Neutrophil (primary cell): Measurements from ENCODE around the gene EIF5AL1.
"Not testable (repeated sequence)": the region's sequence is repeated elsewhere in the genome, so short reads cannot be mapped to it uniquely, and the experiment has no call there.

ENCODE experiments used
- H3K27ac ChIP-seq: fragments of 200-600 bp; sonication (generic); 2 replicates; pipeline ENCODE4 v1.5.1; 2016; ENCODE audit warnings: mild to moderate bottlenecking, moderate library complexity
- H3K27me3 ChIP-seq: fragments of 200-600 bp; sonication (generic); 2 replicates; pipeline ENCODE4 v1.6.0; 2016; ENCODE audit warnings: mild to moderate bottlenecking
- H3K36me3 ChIP-seq: fragments of 200-600 bp; sonication (generic); 2 replicates; pipeline ENCODE4 v1.5.1; 2017
- H3K4me1 ChIP-seq, 2 experiments: fragments of 200-600 bp in 1 of 2; sonication (generic) in 1 of 2; 1 replicate in 1 of 2; 2 replicates in 1 of 2; pipeline versions ENCODE4 v1.5.1 to v1.6.1; 2013 to 2016; ENCODE audit warnings: low read depth in 1 of 2, low read length in 1 of 2, mild to moderate bottlenecking in 1 of 2, moderate library complexity in 1 of 2; ENCODE audit not compliant: control insufficient read depth in 1 of 2, insufficient read depth in 1 of 2
- H3K4me3 ChIP-seq, 2 experiments: fragments of 200-600 bp in 1 of 2; sonication (generic) in 1 of 2; 1 replicate in 1 of 2; 2 replicates in 1 of 2; pipeline ENCODE4 v1.5.1; 2013 to 2016; ENCODE audit warnings: low read depth in 1 of 2, low read length in 1 of 2, mild to moderate bottlenecking in 1 of 2, moderate library complexity in 1 of 2
- H3K9me3 ChIP-seq: fragments of 200-600 bp; sonication (generic); 2 replicates; pipeline ENCODE4 v1.5.1; 2016
- TF ChIP-seq, protein P1 (sequence below): fragments of 200-600 bp; sonication (generic); IDR thresholded peaks from 2 replicates; pipeline ENCODE4 v1.5.1; 2016; ENCODE audit warnings: antibody characterized with exemption

The EIF5AL1 gene

DNA sequence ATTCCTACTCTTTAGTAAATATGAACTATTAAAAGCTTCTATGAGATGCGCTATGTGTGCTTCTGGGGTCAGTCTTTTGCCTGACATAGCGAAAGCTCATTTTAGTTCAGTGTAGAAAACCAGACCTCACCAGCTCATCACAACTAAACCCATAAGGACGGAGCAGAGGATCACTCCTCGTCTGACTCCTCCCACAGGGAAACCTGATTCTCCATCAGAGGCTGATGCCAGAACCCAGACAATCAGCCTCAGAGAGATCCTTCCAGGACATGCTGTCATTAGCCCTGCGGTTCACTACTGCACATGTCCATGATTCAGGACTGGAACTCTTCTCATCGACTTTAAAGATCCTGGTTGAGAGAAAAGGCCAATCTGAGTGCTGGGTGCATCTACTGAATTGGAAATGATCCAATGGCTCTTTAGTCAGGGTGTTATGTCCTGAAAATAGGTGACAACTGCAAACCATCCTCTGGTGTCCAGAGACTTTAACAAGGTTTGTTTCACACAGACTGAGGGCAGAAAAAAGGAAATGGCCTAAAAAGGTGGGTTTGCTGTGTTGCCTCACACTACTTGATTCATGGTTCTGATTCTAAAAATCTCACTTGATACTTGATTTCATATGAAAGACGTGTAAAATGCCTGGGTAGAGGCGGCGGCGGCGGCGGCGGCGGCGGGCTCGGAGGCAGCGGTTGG, at the start of gene EIF5AL1:
EIF5AL1 (plus strand) TSS at position 643 of the 693 bp plus-strand sequence. CDS start 117 bp downstream, outside the sequence.
- H3K27ac ChIP-seq, H3K9me3 ChIP-seq, H3K36me3 ChIP-seq, H3K4me3 ChIP-seq, H3K4me1 ChIP-seq: not testable (repeated sequence)
- peaks cover 16% of the 10 kb centered on the region for H3K27me3 ChIP-seq

DNA sequence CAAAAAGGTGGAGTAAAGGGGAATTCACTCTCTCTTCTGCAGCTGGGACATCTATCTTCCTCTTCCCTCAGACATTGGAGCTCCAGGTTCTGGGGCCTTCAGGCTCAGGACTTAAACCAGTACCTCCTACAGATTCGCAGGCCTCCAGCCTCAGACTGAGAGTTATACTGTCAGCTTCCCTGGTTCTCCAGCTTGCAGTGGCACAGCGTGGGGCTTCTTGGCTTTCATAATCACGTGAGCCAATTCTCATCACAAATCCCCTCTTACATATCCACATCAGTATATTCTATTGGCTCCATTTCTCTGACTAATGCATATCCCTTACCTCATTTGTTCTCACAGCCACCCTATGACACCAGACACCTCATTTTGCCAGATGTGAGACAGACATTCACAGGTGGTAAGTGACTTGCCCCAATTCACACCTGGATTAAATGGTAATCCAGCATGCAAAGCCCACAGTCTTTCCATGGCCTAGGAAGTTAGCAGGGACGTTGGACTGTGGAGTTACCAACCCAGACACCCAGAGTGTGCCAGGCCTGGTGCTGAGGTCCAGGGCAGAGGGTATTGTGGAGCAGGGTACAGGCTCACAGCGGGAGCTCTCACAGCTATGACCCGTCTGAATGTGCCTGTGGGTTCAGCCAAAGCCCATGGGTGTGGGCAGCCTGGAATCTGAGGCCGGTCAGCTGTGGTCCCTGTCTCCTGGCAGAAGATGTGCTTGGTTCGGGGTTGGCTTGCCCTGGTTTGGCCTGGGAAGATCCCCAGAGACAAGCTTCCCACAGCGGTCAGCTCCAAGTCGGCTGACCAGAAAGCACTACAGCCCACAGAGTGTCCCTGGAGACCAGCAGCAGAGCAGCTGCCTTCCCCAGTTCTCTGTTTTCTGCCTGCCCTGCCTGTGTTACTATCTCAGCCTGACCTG, 48.5 kb upstream of the EIF5AL1 start:
- Histone ChIP-seq H3K27ac (no peak overlapping the region), H3K4me3 (no peak overlapping the region), H3K4me1 (peaks cover 0 to 12% of the 10 kb centered on the region in 2 experiments), H3K9me3 (no peaks in the 10 kb centered on the region), H3K27me3 (peaks cover 16% of the 10 kb centered on the region), H3K36me3 (no peaks in the 10 kb centered on the region)
- TF ChIP-seq, protein P1, sequence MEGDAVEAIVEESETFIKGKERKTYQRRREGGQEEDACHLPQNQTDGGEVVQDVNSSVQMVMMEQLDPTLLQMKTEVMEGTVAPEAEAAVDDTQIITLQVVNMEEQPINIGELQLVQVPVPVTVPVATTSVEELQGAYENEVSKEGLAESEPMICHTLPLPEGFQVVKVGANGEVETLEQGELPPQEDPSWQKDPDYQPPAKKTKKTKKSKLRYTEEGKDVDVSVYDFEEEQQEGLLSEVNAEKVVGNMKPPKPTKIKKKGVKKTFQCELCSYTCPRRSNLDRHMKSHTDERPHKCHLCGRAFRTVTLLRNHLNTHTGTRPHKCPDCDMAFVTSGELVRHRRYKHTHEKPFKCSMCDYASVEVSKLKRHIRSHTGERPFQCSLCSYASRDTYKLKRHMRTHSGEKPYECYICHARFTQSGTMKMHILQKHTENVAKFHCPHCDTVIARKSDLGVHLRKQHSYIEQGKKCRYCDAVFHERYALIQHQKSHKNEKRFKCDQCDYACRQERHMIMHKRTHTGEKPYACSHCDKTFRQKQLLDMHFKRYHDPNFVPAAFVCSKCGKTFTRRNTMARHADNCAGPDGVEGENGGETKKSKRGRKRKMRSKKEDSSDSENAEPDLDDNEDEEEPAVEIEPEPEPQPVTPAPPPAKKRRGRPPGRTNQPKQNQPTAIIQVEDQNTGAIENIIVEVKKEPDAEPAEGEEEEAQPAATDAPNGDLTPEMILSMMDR, result no peak

DNA sequence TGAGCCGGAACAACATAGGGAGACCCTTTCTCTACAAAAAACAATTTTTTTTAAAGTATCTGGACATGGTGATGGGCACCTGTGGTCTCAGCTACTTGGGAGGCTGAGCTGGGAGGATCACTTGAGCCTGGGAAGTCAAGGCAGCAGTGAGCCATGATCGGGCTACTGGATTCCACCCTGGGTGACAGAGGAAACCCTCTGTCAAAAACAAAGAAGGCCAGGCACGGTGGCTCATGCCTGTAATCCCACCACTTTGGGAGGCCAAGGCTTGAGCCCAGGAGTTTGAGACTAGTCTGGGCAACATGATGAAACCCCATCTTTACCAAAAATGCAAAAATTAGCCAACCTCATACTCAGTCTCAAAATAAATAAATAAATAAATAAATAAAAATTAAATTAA, 47.0 kb upstream of the EIF5AL1 start:
- Histone ChIP-seq H3K9me3 (no peaks in the 10 kb centered on the region), H3K27me3 (peaks cover 16% of the 10 kb centered on the region), H3K4me1 (peaks cover 0 to 12% of the 10 kb centered on the region in 2 experiments), H3K4me3 (no peak overlapping the region), H3K27ac (no peak overlapping the region), H3K36me3 (no peaks in the 10 kb centered on the region)
- TF ChIP-seq, protein P1, result no peak

DNA sequence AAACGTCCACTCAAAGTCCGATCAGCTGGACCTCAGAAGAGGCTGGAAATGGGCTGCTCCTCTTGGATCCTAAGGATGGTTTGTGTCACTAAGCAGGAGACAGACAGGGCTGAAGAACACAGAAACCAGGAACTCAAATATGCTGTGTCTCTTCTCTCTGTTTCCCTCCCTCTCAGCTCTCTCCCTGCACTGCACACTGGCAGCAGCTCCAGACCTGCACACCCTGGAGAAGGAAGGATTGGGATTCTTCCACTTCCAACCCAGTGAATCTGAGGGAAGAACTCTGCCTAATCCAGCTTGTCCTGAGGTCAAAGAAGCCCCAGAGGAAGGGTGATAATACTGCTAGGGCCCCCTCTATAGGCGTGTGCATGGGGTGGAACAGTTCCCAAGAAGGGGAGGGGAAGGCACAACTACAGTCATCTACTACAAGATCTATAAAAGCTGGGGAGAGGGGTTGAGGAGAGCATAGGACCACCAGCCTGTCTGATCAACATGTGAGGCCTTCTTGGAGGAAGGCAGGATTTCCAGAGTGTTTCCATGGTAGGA, 44.2 kb upstream of the EIF5AL1 start:
- Histone ChIP-seq H3K27ac (peak overlapping the region; percentile 20), H3K27me3 (no peaks in the 10 kb centered on the region), H3K4me1 (peaks cover 5 to 17% of the 10 kb centered on the region in 2 experiments), H3K9me3 (no peaks in the 10 kb centered on the region), H3K36me3 (no peaks in the 10 kb centered on the region), H3K4me3 (no peak overlapping the region)
- TF ChIP-seq, protein P1, result no peak

DNA sequence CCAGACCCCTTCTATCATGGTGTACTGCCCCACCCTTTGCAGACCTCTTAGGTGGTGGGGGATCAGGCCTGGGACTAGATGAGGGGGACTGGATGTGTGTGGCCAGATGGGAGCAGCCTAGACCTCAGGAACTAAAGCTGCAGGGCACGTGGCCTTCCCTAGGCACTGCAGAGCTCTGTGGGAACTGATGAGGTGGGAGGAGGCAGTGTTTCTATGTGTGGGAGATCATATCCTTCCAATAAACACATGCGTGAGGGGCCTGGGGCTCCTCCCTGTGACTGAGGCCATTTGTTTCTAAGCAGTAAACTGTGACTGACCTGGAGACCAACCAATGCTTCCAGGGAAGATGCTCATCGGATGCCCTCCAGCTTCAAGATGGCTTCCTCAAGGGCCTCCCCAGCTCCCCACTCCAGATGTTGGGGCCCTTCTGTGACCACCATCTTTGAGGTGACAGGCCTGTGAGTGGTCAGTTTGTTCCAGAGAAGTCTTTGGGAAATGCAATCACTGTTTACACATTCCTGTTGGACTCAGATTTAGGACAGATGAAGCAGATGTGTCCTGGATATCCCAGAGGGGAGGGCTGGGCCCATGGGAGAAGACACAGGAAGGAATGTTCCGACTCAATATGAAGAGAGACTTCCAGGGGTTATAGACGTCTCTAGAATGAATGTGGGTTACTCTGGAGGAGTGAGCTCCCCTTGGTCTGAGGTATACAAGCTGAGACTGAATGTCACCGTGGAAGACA, 43.3 kb upstream of the EIF5AL1 start:
- H3K4me1 ChIP-seq, result peaks cover 8 to 24% of the 10 kb centered on the region in 2 experiments
- no peaks in the 10 kb centered on the region for H3K9me3 ChIP-seq
- no peak overlapping the region for H3K27ac ChIP-seq
- H3K36me3 ChIP-seq, result no peaks in the 10 kb centered on the region
- no peak overlapping the region for H3K4me3 ChIP-seq
- TF ChIP-seq, protein P1, result no peak
- no peaks in the 10 kb centered on the region for H3K27me3 ChIP-seq
